ENCODE results near the gene NCBP2. TPM values are rescaled to one million over a fixed set of nuclear protein-coding genes. Genes with fewer than 3 reads are reported as not detected.

The NCBP2 gene
- 10 to 100 TPM; 37.8 to 54.3 (median 45.8) TPM for total RNA-seq

DNA sequence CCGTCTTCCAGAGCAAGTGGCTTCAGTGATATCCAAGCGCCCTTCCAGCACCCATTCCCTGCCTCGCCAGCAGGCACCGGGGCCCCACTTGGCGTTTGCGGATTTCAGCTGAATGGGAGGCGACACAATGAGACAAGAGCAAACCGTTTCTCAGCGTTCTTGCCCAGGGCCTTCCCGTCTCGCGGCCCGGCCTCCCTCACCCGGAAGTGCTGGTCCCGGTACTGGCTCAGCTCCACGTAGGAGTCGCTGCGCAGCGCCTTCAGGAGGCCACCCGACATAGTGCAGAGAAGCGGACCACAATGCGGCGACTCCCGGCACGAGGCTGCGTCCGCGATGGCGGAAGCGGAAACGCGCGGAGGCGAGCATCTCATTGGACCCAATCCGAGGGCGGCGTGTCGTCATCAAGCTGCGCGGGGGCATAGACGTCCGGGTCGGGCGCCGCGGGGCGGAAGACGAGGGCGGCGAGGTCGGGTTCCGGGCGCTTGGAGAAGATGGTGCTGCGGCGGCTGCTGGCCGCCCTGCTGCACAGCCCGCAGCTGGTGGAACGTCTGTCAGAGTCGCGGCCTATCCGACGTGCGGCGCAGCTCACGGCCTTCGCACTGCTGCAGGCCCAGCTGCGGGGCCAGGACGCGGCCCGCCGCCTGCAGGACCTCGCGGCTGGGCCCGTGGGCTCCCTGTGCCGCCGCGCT, at the start of gene NCBP2:
NCBP2 (minus strand) TSS at position 303 of the 689 bp plus-strand sequence; CDS start at position 278, 25 bp downstream.
- peak; percentile 100 for DNase-seq (ENCODE audit: extremely low spot score)
- Histone ChIP-seq H3K4me1 (peaks cover 22 to 40% (median 36%) of the 10 kb centered on the region in 4 donors), H3K36me3 (peaks cover 18 to 48% (median 38%) of the 10 kb centered on the region in 4 donors), H3K27ac (replicated peaks in 1 of 4) (peak within 1 kb of the TSS; percentile 88 to 97 (median 89)), H3K27me3 (peaks cover 0 to 6% (median 0%) of the 10 kb centered on the region in 4 donors), H3K9me3 (no peaks in the 10 kb centered on the region), H3K4me3 (peak within 1 kb of the TSS; percentile 78 to 100 (median 90))
- intact Hi-C loops (cut with DNase I): loop anchor here (5.0 kb wide), 2 partner anchors 75 to 375 kb away; partner anchors contain the start of genes FBXO45, SENP5 and WDR53
- WGBS: 1% methylated on average over 40 of the region's 77 CpGs
- TF ChIP-seq, protein P1, sequence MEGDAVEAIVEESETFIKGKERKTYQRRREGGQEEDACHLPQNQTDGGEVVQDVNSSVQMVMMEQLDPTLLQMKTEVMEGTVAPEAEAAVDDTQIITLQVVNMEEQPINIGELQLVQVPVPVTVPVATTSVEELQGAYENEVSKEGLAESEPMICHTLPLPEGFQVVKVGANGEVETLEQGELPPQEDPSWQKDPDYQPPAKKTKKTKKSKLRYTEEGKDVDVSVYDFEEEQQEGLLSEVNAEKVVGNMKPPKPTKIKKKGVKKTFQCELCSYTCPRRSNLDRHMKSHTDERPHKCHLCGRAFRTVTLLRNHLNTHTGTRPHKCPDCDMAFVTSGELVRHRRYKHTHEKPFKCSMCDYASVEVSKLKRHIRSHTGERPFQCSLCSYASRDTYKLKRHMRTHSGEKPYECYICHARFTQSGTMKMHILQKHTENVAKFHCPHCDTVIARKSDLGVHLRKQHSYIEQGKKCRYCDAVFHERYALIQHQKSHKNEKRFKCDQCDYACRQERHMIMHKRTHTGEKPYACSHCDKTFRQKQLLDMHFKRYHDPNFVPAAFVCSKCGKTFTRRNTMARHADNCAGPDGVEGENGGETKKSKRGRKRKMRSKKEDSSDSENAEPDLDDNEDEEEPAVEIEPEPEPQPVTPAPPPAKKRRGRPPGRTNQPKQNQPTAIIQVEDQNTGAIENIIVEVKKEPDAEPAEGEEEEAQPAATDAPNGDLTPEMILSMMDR (IDR thresholded peaks at IDR 0.05): peak; percentile 44 to 67 (median 48)
- TF ChIP-seq POLR2AphosphoS5 (IDR thresholded peaks at IDR 0.05) (peak; percentile 96 to 99), POLR2A (IDR thresholded peaks at IDR 0.05; ENCODE audit: low read depth) (peak; percentile 71), EP300 (IDR thresholded peaks at IDR 0.05) (no peak)

DNA sequence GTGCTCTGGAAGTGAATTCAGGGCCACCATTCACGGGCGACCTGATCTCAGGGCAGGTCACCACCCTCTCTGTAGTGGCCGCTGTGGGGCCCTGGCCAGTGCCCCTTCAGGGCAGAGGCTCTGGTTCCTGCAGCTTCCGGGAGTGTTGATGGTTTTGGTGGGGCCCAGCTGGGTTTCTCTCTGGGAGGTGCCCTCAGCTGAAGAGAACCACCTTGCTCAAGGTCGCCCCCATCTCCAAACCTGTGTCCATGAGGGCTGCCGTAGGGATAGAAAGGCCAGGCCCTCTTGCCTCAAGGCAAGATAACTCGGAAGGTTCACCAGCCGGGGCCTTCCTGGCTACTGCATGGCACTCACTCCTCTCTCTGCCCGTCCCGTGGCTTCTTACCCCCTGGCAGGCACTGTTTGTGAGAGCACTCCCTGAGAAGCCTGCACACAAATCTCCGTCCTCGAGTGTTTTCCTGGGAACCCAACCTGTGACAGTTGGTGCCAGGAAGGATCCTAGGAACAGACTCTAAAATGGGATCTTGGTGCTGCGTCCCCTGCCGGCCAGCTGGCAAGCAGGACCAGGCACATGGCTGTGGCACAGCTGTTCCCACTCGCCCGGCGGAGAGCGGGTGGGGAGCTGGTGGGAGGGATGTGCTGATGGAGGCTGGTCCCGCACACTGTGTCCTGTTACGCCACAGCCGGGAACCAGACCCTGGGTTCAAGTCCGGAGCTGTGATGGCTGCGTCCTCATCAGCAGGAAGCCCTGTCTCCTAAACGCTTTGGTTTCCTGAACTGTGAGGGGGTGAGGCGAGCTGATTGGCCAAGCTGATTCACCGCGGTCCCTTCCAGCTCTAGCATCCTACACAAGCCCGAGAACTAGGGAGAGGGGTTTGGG, 49.5 kb upstream of the NCBP2 start:
- 86% methylated on average over 21 of the region's 28 CpGs for WGBS
- H3K4me3 ChIP-seq: no peak overlapping the region
- H3K4me1 ChIP-seq: peaks cover 0 to 3% (median 0%) of the 10 kb centered on the region in 4 donors
- H3K9me3 ChIP-seq: no peaks in the 10 kb centered on the region
- DNase-seq (ENCODE audit: extremely low spot score): no peak
- intact Hi-C loops (cut with DNase I): no loop called here
- H3K27ac ChIP-seq (replicated peaks in 1 of 4): no peak overlapping the region
- peaks cover 0 to 15% (median 0%) of the 10 kb centered on the region in 4 donors for H3K27me3 ChIP-seq
- no peaks in the 10 kb centered on the region for H3K36me3 ChIP-seq
- TF ChIP-seq, protein P1 (IDR thresholded peaks at IDR 0.05): no peak
- TF ChIP-seq POLR2AphosphoS5 (IDR thresholded peaks at IDR 0.05) (no peak), POLR2A (IDR thresholded peaks at IDR 0.05; ENCODE audit: low read depth) (no peak), EP300 (IDR thresholded peaks at IDR 0.05) (no peak)

DNA sequence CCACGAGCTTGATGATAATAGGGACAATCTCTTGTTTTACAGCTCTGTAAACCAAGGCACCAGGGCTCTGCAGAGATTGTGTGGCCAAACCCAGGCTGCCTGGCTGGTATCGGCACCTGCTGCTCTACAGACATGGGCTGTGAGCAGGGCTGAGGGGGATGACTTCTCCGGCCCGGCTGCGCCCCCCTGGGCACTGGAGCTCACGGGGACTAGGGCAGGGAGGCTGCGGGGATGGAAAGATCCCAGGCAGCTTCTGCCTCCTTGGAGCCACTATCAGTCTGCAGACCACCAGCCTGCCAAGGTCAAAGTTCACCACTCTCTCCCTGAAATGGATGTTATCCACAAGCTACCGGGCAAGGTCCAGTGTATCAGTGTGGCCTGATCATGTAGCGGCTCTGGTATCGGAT, 48.3 kb upstream of the NCBP2 start:
- intact Hi-C loops (cut with DNase I): no loop called here
- TF ChIP-seq, protein P1 (IDR thresholded peaks at IDR 0.05): no peak
- TF ChIP-seq POLR2A (IDR thresholded peaks at IDR 0.05; ENCODE audit: low read depth) (no peak), POLR2AphosphoS5 (IDR thresholded peaks at IDR 0.05) (no peak), EP300 (IDR thresholded peaks at IDR 0.05) (no peak)
- no peaks in the 10 kb centered on the region for H3K9me3 ChIP-seq

DNA sequence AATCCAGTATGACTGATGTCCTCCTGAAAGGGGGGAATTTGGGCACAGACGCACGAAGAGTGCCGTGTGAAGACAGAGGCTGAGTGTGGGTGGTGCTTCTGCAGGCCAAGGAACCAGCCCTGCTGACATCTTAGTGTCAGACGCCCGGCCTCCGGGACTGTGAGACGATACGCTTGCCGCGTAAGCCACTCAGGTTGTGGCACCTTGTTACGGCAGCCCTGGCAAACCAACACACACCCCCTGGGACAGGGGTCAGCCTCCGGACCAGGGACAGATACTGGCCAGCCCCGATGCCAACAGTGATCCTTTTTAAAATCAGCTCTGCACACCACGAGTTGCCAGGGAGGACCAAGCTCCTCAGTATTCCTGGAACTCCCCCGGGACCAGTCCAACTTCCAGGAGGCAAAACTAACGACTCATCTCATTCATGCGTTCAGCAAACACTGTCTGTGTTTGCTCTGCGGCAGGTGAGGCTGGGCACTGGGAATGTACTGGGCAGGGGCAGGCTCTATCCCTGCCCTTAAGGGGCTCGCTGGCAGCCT, 47.5 kb upstream of the NCBP2 start:
- no peak overlapping the region for H3K27ac ChIP-seq (replicated peaks in 1 of 4)
- 87% methylated on average over 15 of the region's 19 CpGs for WGBS
- H3K36me3 ChIP-seq: no peaks in the 10 kb centered on the region
- no peak for DNase-seq (ENCODE audit: extremely low spot score)
- H3K27me3 ChIP-seq: peaks cover 0 to 27% (median 0%) of the 10 kb centered on the region in 4 donors
- intact Hi-C loops (cut with DNase I): no loop called here
- H3K9me3 ChIP-seq: no peaks in the 10 kb centered on the region
- no peak for TF ChIP-seq EP300 (IDR thresholded peaks at IDR 0.05)
- H3K4me3 ChIP-seq: no peak overlapping the region
- H3K4me1 ChIP-seq: peaks cover 0 to 3% (median 0%) of the 10 kb centered on the region in 4 donors

More for the DNA sequence above, 48.3 kb upstream of the NCBP2 start:
- 86% methylated on average over 8 of the region's 10 CpGs for WGBS
- H3K4me1 ChIP-seq: peaks cover 0 to 3% (median 0%) of the 10 kb centered on the region in 4 donors
- H3K27me3 ChIP-seq: peaks cover 0 to 20% (median 0%) of the 10 kb centered on the region in 4 donors
- H3K27ac ChIP-seq (replicated peaks in 1 of 4): no peak overlapping the region
- no peak for DNase-seq (ENCODE audit: extremely low spot score)
- no peaks in the 10 kb centered on the region for H3K36me3 ChIP-seq
- H3K4me3 ChIP-seq: no peak overlapping the region

Measured in esophagus muscularis mucosa (tissue), 4 donors.